GM21360 (cell line): Measurements from ENCODE around the gene KRT82.
"Not testable (repeated sequence)": the region's sequence is repeated elsewhere in the genome, so short reads cannot be mapped to it uniquely, and the experiment has no call there.

Experiments used
- ATAC-seq: cut with Tn5 transposase; IDR thresholded peaks from one replicate; pipeline ENCODE4 v1.9.1; 2021; ENCODE audit warnings: mild to moderate bottlenecking, moderate library complexity; ENCODE audit not compliant: unreplicated experiment

The KRT82 gene

DNA sequence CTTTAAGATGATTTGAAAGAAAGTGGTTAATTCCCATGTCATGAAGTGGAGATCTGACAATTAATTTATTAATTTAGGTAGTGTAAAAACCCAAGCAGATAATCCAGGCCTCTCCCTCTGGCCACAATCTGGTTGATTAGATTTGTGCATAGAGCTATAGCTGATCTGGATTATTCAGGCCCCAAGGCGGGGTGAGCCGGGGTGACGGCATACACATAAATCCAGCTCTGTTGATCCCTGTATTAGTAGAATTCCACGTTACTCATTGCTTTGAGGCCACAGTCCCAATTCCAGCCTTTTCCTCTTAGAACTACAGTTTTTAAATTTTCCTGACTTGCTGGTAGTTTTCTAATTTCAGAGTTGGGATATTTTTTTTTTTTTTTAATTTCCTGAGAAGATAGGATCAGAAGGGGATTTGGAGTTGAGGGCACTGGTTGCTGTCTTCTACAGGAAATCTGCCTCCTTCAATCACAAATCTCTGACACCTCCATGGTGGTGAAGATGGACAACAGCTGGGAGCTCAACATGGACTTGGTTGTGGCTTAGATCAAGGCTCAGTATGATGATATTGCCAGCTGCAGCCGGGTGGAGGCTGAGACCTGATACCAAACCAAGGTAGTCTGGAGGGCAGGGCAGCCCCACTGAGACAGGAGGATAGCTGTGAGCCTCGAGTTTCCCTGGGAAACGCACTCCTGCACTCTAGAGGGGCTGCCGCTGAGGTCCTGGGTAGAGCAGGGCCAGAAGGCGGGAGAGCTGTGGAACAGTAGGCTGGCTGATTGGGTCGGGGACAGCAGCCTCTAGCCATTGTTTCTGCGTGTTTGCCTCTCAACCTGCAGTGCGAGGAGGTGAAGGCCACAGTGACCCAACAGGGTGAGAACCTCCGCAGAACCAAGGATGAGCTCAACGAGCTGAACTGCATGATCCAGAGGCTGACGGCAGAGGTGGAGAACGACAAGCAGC, 58.3 kb downstream of the KRT82 start:
- ATAC-seq = no peak

DNA sequence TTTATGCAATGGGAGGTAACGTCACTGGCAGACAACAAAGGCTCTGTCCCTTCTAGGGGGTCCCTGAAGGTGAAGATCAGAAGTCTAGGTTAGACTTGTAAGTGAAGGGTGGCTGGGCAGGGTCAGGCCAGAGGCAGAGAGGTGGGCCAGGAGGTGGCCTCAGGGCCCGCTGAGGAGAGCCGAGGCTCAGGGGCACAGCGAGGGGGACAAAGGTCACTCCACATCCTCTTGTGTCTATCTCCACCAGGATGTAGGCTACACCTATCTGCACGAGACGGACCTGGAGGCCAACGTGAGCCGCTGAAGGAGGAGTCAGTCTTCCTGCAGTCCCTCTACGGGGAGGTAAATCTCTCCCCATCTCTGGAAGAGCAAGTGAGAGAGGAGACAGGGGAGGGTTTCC, 59.1 kb downstream of the KRT82 start:
- ATAC-seq = no peak

GRCh38 chr12:52346593-52346992, 59.5 kb downstream of the KRT82 start:
- no peak for ATAC-seq

DNA sequence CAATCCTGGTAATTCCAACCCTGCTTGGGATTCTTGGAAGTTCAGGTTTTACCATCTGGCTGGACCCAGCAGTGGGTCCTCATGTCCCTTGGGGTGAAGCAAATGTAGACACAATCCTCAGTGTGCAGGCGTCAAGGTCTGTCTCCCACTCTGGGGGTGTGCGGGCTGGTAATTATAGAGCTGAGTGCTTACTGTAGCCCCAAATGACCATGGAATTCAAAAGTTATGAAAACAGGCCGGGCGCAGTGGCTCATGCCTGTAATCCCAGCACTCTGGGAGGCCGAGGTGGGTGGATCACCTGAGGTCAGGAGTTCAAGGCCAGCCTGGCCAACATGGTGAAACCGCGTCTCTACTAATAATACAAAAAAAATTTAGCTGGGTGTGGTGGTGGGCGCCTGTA, 61.1 kb downstream of the KRT82 start:
- ATAC-seq = not testable (repeated sequence)

DNA sequence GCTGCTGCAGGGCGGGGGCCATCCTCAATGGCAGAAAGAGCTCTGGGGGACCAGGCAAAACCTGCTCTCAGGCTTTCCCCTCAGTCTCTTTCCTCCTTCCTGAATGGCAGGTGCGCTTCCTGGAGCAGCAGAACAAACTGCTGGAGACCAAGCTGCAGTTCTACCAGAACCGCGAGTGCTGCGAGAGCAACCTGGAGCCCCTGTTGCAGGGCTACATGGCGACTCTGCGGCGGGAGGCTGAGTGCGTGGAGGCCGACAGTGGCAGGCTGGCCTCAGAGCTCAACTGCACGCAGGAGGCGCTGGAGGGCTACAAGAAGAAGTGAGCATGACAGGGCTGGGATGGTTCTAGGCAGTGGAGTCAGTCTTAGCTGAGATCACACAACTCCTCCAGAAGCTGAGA, 62.0 kb downstream of the KRT82 start:
- no peak for ATAC-seq
